ENCODE data around the gene MACROD2.

DNA sequence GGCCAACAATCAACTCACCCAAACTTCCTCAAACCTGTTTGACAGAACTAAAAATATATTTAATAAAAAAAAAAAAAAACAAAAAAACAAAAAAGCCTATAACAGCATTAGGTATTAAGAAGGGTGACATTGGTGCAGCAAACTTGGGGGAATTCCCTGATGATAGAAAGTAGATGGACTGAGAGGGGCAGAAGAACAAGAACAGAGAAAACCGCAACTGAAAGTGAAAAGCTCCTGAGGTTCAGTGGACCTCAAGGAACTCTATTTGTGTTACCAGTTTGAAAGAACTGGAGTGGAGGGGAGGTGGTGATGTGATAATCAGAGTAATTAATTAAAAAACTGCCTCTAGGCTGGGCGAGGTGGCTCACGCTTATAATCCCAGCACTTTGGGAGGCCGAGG lies 53.8 kb downstream of the MACROD2 start:
- TF ChIP-seq, protein P1, sequence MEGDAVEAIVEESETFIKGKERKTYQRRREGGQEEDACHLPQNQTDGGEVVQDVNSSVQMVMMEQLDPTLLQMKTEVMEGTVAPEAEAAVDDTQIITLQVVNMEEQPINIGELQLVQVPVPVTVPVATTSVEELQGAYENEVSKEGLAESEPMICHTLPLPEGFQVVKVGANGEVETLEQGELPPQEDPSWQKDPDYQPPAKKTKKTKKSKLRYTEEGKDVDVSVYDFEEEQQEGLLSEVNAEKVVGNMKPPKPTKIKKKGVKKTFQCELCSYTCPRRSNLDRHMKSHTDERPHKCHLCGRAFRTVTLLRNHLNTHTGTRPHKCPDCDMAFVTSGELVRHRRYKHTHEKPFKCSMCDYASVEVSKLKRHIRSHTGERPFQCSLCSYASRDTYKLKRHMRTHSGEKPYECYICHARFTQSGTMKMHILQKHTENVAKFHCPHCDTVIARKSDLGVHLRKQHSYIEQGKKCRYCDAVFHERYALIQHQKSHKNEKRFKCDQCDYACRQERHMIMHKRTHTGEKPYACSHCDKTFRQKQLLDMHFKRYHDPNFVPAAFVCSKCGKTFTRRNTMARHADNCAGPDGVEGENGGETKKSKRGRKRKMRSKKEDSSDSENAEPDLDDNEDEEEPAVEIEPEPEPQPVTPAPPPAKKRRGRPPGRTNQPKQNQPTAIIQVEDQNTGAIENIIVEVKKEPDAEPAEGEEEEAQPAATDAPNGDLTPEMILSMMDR (IDR thresholded peaks at IDR 0.05) = no peak
- TF ChIP-seq EP300 (IDR thresholded peaks at IDR 0.05; ENCODE audit: low read depth) = no peak
